Central memory CD8-positive, alpha-beta T cell (primary cell): ENCODE data around the gene MZB1.

Source experiments
- ATAC-seq: fragments of 150-1000 bp; cut with Tn5 transposase; replicated peaks from 2 replicates; pipeline ENCODE4 v1.10.0; 2022; ENCODE audit warnings: mild to moderate bottlenecking, moderate FRiP score, moderate number of reproducible peaks; ENCODE audit not compliant: poor library complexity, severe bottlenecking; ENCODE audit errors: extremely low read depth
- DNase-seq, 2 donors: peaks; one replicate each; pipeline ENCODE4 v3.0.0; 2021; ENCODE audit warnings: low spot score in 2 of 2
- H3K27ac Mint-ChIP-seq: one replicate; pipeline ENCODE4 v1.8.0; 2022; ENCODE audit warnings: low read depth, mild to moderate bottlenecking, moderate library complexity, mixed read lengths
- H3K27me3 Mint-ChIP-seq: one replicate; pipeline ENCODE4 v1.8.0; 2022; ENCODE audit warnings: mixed read lengths
- H3K36me3 Mint-ChIP-seq: one replicate; pipeline ENCODE4 v1.8.0; 2022; ENCODE audit warnings: mild to moderate bottlenecking, moderate library complexity, mixed read lengths; ENCODE audit not compliant: insufficient read depth
- H3K4me1 Mint-ChIP-seq: one replicate; pipeline ENCODE4 v1.8.0; 2022; ENCODE audit warnings: mixed read lengths
- H3K4me3 Mint-ChIP-seq: one replicate; pipeline ENCODE4 v1.8.0; 2022; ENCODE audit warnings: mild to moderate bottlenecking, moderate library complexity, mixed read lengths
- H3K9me3 Mint-ChIP-seq: one replicate; pipeline ENCODE4 v1.8.0; 2022; ENCODE audit warnings: mixed read lengths

The MZB1 gene

DNA sequence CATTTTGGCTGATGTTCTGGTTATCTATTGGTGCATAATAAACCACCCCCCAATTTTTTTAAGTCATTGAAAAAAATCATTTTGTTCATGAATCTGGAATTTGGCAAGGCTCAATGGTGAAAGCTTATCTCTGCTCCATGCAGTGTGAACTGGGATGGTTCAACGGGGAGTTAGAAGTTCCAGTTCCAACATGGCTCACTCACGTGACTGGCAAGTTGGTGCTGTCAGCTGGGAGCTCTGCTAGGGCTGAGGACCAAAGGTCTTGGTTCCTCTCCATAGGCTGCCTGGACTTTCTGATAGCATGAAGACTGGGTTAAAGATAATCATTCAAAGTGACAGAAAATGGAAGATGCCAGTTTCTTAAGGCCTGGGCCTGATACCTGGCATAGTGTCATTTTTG lies 17.2 kb upstream of the MZB1 start:
- ATAC-seq, result no peak
- Mint-ChIP-seq H3K9me3 (no peaks in the 10 kb centered on the region), H3K4me1 (peaks cover 24% of the 10 kb centered on the region), H3K27ac (no peak overlapping the region), H3K27me3 (no peaks in the 10 kb centered on the region), H3K36me3 (peaks cover 6% of the 10 kb centered on the region), H3K4me3 (no peak overlapping the region)
- DNase-seq, result no peak

DNA sequence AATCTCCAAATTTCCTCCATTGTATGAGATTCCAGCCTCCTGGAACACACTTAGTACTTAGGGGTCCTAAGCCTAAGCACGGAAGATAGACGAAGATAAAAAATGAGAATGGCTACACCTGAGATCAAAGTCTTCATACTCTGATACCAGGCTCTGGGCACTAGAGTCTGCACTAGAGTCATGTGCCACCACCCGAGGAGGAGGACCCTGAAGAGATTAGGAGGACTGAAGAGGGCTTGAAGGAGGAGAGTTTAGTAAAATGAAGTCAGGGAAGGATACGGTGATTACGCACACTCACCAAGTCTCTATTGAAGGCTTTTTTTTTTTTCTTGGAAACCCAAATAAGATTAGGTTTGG lies 14.7 kb upstream of the MZB1 start:
- no peak for ATAC-seq
- DNase-seq, result no peak

DNA sequence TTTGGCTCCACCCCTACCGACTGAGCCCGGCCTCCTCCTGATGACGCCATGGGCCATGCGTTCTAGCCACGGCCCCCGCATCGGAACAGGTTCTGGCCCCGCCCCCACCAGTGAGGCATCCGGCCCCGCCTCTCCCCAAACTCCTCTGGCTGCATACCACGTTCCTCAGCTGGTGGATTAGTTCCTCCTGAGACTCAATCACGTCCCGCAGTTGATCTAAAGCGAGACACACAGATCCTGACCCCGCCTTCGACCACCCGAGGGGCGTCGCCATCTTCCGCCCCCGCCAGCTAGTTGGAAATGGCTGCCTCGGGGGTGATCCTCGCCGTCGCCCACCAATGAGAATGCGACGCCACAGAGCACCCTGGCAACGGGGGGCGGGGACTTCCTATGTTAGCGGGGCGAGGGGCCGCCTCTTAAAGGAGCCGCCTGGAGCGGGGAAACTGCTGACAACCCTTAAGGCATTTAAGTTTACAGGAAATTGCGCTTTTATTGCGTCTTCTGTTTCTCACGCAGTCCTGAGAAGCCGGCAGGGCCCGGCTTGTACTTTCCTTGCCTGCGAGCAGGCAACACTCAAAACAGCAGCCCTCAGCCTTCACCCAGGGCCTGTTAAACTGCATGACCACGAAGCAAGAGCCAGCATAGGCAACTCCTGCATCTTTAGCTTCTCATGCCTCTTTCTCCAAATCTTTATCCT lies 14.2 kb upstream of the MZB1 start, which contains the start of gene SPATA24:
Gene SPATA24 (minus strand): TSS at position 303 of the 697 bp plus-strand sequence. CDS start 29 bp downstream, at position 274.
- Mint-ChIP-seq H3K36me3 (peaks cover 6% of the 10 kb centered on the region), H3K27me3 (no peaks in the 10 kb centered on the region), H3K4me3 (peak within 1 kb of the TSS; percentile 81), H3K9me3 (no peaks in the 10 kb centered on the region), H3K4me1 (peaks cover 33% of the 10 kb centered on the region), H3K27ac (peak within 1 kb of the TSS; percentile 87)
- DNase-seq (peak; percentile 91 to 96), ATAC-seq (peak; percentile 95)

More for the DNA sequence above, 14.7 kb upstream of the MZB1 start:
- Mint-ChIP-seq H3K4me3 (peak overlapping the region; percentile 81), H3K4me1 (peaks cover 28% of the 10 kb centered on the region), H3K27ac (peak overlapping the region; percentile 86), H3K27me3 (no peaks in the 10 kb centered on the region), H3K9me3 (no peaks in the 10 kb centered on the region), H3K36me3 (peaks cover 6% of the 10 kb centered on the region)

DNA sequence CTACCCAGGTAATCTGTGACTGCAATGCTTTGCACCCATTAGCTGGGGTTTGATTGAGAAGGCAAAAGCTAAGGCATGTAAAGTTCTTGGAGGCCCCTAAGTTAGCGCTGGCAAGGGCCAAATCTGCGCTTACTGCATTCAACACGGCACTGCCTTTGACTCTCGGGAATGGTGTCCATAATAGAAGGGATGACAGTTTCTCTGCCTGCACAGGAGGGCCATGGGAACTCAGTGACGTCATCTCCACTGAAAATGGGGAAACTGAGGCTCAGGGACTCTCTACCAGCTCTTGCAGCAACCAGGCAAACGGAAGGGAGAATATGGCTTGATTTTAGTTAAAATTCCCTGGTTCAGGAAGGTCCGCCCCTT lies 13.7 kb upstream of the MZB1 start:
- peak overlapping the region; percentile 86 for H3K27ac Mint-ChIP-seq
- H3K36me3 Mint-ChIP-seq, result peaks cover 6% of the 10 kb centered on the region
- H3K4me1 Mint-ChIP-seq, result peaks cover 33% of the 10 kb centered on the region
- DNase-seq, result no peak
- H3K9me3 Mint-ChIP-seq, result no peaks in the 10 kb centered on the region
- peak overlapping the region; percentile 81 for H3K4me3 Mint-ChIP-seq
- ATAC-seq, result no peak
- no peaks in the 10 kb centered on the region for H3K27me3 Mint-ChIP-seq

DNA sequence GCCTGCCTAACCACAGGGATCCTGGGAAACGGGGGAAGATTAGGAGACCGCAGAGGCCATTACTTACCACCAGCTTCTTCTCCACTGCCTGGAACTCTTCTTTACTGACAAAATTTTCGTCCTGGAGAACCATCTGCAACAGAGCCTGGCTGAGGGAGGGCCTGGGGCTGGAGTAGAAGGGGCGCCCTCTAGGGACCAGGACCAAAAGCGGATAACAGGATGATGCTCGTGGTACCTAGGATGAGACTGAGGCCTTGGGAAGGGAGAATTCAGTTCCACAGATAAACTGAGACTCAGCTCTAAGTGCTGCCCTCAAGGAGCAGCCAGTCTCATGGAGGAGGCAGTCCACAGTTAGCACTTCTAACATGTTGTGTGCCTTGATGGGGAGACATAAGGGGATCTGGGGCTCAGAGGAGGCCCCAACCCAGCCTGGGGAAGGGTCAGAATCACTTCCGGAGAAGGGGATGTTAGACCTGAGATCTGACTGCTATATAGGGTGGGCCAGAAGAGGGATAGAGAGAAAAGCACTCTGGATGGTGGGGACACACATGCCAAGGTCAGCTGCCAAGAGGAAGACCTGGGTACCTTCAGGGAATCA lies 12.9 kb upstream of the MZB1 start:
- peak overlapping the region; percentile 87 for H3K27ac Mint-ChIP-seq
- no peaks in the 10 kb centered on the region for H3K9me3 Mint-ChIP-seq
- DNase-seq (no peak), ATAC-seq (no peak)
- H3K4me3 Mint-ChIP-seq, result peak overlapping the region; percentile 81
- H3K4me1 Mint-ChIP-seq, result peaks cover 33% of the 10 kb centered on the region
- peaks cover 6% of the 10 kb centered on the region for H3K36me3 Mint-ChIP-seq
- no peaks in the 10 kb centered on the region for H3K27me3 Mint-ChIP-seq

DNA sequence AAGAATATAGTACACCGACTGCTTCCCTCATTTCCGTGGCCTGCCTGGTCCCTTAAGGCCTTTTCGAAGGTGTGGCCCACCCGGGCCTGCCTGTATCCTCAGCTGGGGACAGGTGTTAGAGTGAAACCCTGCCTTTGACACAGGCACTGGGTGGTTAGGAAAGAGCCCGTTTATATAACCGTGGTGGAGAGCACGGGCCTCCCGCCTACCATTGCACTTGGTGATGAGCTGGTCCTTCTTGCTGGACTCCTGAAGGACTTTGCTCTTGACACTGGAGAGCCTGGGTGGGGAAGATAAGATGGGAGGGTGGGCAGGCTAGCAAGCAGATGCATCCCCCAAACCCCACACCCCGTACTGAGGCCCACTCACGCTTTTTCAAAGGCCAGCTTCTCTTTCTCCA lies 11.8 kb upstream of the MZB1 start:
- H3K9me3 Mint-ChIP-seq, result no peaks in the 10 kb centered on the region
- DNase-seq (no peak), ATAC-seq (no peak)
- H3K27me3 Mint-ChIP-seq, result no peaks in the 10 kb centered on the region
- H3K4me3 Mint-ChIP-seq, result no peak overlapping the region
- no peak overlapping the region for H3K27ac Mint-ChIP-seq
- H3K36me3 Mint-ChIP-seq, result peaks cover 6% of the 10 kb centered on the region
- peaks cover 33% of the 10 kb centered on the region for H3K4me1 Mint-ChIP-seq

DNA sequence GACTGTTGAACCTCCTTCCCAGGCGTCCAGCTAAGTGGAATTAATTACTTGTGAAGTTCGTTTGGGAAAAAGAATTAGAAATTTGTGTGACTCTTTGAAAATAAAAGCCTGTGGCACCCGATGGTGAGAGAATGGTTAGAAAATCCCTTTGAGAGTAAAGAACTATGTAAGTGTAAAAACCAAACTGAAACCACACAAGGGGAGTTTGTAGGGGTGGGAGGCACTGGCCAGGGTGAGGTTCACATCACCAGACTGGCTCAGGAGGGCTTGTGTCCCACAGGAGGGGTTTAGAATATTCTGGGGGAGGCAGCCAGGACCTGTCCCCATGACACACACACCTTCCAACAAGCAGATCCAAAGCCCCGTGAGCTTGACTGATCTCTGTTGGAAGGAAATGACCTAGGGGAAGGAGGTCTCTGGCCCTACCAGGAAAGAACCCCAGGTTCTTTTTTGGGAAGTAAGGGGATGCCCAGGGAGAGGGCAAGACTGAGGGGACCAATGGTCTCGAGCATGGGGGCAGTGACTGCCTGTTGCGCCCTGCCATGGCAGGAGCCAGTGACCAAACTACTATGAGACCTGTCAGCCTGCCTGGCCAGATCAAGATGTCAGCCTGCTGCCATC lies 9.9 kb upstream of the MZB1 start:
- peaks cover 31% of the 10 kb centered on the region for H3K4me1 Mint-ChIP-seq

DNA sequence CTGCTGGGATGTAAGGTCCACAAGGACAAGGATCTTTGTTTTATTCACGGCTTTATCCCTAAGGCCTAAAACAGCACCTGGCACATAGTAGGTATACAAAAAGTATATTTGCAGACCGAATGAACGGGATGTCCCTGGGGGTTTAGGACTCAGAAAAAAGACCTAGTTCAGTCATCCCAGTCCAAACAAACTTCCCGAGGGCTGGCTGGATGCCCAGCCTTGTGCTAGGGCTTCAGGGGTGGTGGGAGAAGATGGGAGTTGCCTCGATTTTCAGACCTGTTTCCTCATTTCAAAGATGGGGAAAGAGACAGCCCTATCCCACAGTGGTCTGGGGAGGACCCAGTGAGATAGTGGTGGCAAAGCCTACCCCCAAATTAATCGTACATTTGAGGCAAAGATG lies 8.2 kb upstream of the MZB1 start:
- ATAC-seq, result no peak
- peaks cover 2% of the 10 kb centered on the region for H3K36me3 Mint-ChIP-seq
- peaks cover 17% of the 10 kb centered on the region for H3K4me1 Mint-ChIP-seq
- no peaks in the 10 kb centered on the region for H3K9me3 Mint-ChIP-seq
- no peaks in the 10 kb centered on the region for H3K27me3 Mint-ChIP-seq
- H3K27ac Mint-ChIP-seq, result no peak overlapping the region
- no peak overlapping the region for H3K4me3 Mint-ChIP-seq
- no peak for DNase-seq

More for the DNA sequence above, 9.9 kb upstream of the MZB1 start:
- no peaks in the 10 kb centered on the region for H3K9me3 Mint-ChIP-seq
- H3K36me3 Mint-ChIP-seq, result peaks cover 6% of the 10 kb centered on the region
- no peak overlapping the region for H3K4me3 Mint-ChIP-seq
- ATAC-seq, result no peak
- DNase-seq, result no peak
- no peak overlapping the region for H3K27ac Mint-ChIP-seq
- H3K27me3 Mint-ChIP-seq, result no peaks in the 10 kb centered on the region

DNA sequence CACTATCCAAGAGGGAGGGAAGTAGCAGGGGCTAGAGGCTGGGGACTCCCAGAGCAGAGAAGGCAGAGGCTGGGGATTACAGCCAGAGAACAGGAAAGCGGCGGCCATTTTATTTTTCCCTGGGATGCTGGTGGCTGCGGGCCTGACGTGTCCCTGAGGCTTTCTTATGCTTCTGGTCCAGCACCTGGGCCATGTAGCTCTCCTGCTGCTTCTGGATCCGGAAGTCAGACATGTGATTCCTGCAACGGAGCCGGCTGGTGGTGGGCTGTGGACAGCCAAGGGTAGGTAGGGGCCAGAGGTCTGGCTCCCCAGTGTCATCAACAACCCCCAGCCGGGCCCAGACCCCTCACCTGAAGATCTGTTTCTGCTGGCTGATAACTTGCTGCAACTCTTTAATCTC lies 7.0 kb upstream of the MZB1 start:
- ATAC-seq, result no peak
- peaks cover 21% of the 10 kb centered on the region for H3K4me1 Mint-ChIP-seq
- H3K9me3 Mint-ChIP-seq, result no peaks in the 10 kb centered on the region
- H3K27me3 Mint-ChIP-seq, result no peaks in the 10 kb centered on the region
- DNase-seq, result no peak
- H3K36me3 Mint-ChIP-seq, result peaks cover 5% of the 10 kb centered on the region
- H3K27ac Mint-ChIP-seq, result no peak overlapping the region
- H3K4me3 Mint-ChIP-seq, result no peak overlapping the region

DNA sequence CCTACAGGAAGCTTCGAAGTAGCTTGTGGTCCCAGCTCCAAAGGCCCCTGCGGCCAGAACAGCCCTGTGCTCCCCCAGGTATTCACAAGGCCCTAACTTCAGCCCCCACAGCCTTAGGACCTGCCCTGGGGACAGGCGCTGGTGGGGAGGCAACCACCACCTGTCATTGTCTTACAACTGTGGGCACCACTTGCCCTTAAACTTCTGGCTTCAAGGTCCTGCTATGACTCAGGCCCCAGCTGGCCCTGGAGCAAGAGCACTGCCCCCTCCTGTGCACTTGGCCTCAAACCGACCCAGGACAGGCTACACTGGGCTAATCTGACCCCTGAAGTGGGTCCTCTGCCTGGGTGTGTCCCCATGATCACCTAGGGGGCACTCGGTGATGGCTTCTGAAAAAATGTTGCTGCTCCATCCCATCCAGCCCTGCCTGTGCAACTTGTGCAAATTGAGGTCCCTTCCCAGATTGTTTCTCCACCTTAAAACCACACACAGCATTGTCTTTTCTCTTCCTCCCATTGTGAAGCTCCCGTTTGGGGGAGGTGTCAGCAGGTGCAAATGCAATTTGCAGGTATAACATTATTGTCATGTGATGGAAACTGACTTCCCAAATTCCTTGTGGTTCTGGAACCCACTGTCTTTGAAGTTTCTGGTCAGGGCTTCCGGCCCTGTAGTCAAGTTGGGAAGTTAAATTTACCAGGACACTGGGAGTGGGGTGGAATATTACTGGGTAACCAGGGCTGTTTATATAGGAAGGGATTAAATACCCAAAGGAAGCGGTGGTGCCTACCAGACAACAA lies 6.3 kb upstream of the MZB1 start:
- peaks cover 10% of the 10 kb centered on the region for H3K36me3 Mint-ChIP-seq
- H3K27ac Mint-ChIP-seq, result no peak overlapping the region
- no peak for DNase-seq

DNA sequence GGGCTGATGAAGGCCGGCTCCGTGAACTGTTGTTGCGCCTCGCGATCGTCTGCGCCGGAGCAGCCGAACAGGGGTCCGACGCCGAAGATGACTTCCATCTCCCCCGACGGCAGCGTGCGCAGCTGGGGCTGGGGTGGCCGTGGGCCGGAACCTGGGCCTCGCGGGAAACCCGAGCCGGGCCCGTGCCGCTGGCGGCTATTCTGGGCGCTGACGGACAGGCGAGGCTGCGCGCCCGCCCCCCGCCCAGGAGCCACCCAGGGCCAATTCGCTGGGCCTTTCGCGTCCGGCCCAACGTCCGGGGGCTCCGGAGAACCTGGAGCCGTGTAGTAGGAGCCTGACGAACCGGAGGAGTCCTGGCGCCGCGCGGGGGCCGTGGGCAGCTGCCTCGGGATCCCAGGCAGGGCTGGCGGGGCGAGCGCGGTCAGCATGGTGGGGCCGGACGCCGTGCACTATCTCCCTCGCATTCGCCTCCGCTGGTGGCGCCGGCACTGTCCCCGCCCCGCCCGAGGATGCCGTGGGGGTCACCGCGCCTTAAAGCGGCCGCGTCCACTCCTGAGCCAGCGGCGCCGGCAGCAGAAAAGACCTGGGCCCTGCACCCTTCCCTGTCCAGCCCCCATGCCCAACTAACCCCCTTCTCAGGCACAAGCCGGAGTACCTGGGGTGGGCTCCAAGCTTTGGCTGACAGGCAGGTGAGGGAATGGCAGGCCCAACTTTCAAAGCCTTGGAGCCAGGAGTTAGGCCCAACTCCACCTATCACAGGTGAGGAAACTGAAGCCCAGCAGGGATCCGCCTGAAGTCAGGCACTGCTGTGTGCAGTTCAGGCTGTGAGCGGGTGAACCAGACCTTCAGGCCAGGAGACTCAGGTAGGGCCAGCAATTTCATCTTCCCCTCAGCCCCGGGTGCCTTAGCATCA lies 5.2 kb upstream of the MZB1 start, which contains the start of gene PROB1:
Gene PROB1 (minus strand): TSS at position 451 of the 913 bp plus-strand sequence. CDS start 23 bp downstream, at position 428.
- Mint-ChIP-seq H3K27me3 (no peaks in the 10 kb centered on the region), H3K36me3 (peaks cover 12% of the 10 kb centered on the region), H3K4me3 (peak within 1 kb of the TSS; percentile 87), H3K4me1 (peaks cover 38% of the 10 kb centered on the region), H3K27ac (no peak within 1 kb of the TSS), H3K9me3 (no peaks in the 10 kb centered on the region)
- no peak for DNase-seq
- no peak for ATAC-seq

More for the DNA sequence above, 6.3 kb upstream of the MZB1 start:
- ATAC-seq, result no peak
- Mint-ChIP-seq H3K4me3 (peak overlapping the region; percentile 61), H3K9me3 (no peaks in the 10 kb centered on the region), H3K27me3 (no peaks in the 10 kb centered on the region), H3K4me1 (peaks cover 27% of the 10 kb centered on the region)
